Testis (tissue), 3 donors: Measurements from ENCODE around the gene INPP5A. TPM values are rescaled to one million over a fixed set of nuclear protein-coding genes. Genes with fewer than 3 reads are reported as not detected.

Source experiments
- DNase-seq: peaks from one replicate; pipeline ENCODE4 v3.0.0-alpha.2; 2019
- H3K27ac ChIP-seq, 2 donors: fragments of 200-600 bp; sonication (generic); one replicate each; pipeline ENCODE4 v1.5.1; 2019
- H3K27me3 ChIP-seq: fragments of 200-600 bp; sonication (generic); one replicate; pipeline ENCODE4 v1.5.1; 2019
- H3K36me3 ChIP-seq: fragments of 200-600 bp; sonication (generic); one replicate; pipeline ENCODE4 v1.5.1; 2017; ENCODE audit warnings: low read depth; ENCODE audit errors: missing control alignments
- H3K4me1 ChIP-seq: fragments of 200-600 bp; sonication (generic); one replicate; pipeline ENCODE4 v1.5.1; 2019
- H3K4me3 ChIP-seq, 2 donors: fragments of 200-600 bp; sonication (generic); one replicate each; pipeline ENCODE4 v1.5.1; 2017 to 2019
- H3K9me3 ChIP-seq: fragments of 200-600 bp; sonication (generic); one replicate; pipeline ENCODE4 v1.5.1; 2017
- POLR2A ChIP-seq: fragments of 450-650 bp; IDR thresholded peaks from one replicate; pipeline ENCODE4 v1.6.1; 2017; ENCODE audit warnings: antibody characterized with exemption, mild to moderate bottlenecking, moderate library complexity
- WGBS, 2 donors: methylation state at CpG; one replicate each; pipeline ENCODE4 v1.1.5; 2018; 5-methylcytosine and 5-hydroxymethylcytosine counted together
- intact Hi-C: fragments of 100-400 bp; cut with DNase I; formaldehyde crosslinking; loops from one replicate; pipeline ENCODE4 v1.15.1; 2023; ENCODE audit warnings: low total_unique reads
- polyA plus RNA-seq: library from polyadenylated mRNA; stranded (reverse); fragments of 350-450 nt; fragmentation: Illumina TruSeq; extraction: RNeasy Lipid Tissue Mini Kit (QIAGEN cat#74804); gene quantifications from one replicate; pipeline ENCODE4 v1.2.3, GENCODE V29; 2014; ENCODE audit warnings: low read depth, low replicate concordance; ENCODE audit not compliant: insufficient read depth
- total RNA-seq, 2 donors: library from RNA; depleted of rRNA; stranded (reverse); fragments of >200 nt; gene quantifications; one replicate each; pipeline ENCODE4 v1.2.3, GENCODE V29; 2016
- TF ChIP-seq, protein P1 (sequence below), 3 experiments: fragments of 450-650 bp in 2 of 3; fragments of 200-600 bp in 1 of 3; sonication (generic) in 1 of 3; IDR thresholded peaks; one replicate each; pipeline ENCODE4 v1.5.1; 2016 to 2019; ENCODE audit warnings: antibody characterized with exemption in 3 of 3, mild to moderate bottlenecking in 2 of 3, moderate library complexity in 1 of 3

INPP5A gene
- total and polyA plus RNA-seq, 3 donors from 2014 or later, result 54.1 to 103 (median 73.0) TPM

DNA sequence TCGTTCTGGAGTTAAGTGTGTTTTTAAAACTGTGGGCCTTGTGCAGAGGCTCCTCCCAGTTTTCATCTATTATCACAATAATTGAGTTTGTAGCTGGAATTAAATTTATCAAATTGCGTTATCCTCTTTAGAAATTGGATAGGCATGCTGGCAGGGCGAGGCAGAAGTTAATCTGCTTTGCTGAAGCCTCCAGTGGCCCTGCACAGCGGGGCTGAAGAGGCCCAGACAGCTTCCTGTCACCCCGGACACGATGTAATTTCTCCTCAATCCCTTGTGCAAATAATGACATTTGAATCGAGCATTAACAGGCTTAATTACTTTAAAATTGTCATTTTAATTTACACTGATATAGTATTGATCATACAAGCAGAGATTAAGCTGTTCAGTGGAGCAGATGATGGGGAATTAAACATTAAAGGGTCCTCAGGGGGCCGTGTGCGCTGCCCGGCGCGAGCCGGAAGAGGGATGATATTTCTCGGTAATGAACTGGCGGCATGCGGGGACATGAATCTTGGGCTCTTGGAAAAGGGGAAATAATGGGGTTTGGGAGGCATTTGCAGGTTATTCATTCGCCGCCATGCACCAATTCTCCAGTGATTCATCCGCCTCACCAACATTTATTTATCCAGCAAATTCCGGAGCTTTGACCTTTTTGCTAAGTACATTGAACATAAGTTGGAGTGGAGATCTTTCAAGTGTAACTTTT lies 129.9 kb downstream of the INPP5A start:
- TF ChIP-seq, protein P1, sequence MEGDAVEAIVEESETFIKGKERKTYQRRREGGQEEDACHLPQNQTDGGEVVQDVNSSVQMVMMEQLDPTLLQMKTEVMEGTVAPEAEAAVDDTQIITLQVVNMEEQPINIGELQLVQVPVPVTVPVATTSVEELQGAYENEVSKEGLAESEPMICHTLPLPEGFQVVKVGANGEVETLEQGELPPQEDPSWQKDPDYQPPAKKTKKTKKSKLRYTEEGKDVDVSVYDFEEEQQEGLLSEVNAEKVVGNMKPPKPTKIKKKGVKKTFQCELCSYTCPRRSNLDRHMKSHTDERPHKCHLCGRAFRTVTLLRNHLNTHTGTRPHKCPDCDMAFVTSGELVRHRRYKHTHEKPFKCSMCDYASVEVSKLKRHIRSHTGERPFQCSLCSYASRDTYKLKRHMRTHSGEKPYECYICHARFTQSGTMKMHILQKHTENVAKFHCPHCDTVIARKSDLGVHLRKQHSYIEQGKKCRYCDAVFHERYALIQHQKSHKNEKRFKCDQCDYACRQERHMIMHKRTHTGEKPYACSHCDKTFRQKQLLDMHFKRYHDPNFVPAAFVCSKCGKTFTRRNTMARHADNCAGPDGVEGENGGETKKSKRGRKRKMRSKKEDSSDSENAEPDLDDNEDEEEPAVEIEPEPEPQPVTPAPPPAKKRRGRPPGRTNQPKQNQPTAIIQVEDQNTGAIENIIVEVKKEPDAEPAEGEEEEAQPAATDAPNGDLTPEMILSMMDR (IDR thresholded peaks at IDR 0.05), result no peak
- TF ChIP-seq POLR2A, result no peak
- 94% methylated on average over 20 of the region's 20 CpGs for WGBS, 2 donors
- intact Hi-C loops, result no loop called here
- H3K36me3 ChIP-seq, result no peaks in the 10 kb centered on the region
- no peaks in the 10 kb centered on the region for H3K4me1 ChIP-seq
- no peaks in the 10 kb centered on the region for H3K27me3 ChIP-seq
- DNase-seq, result no peak
- H3K27ac ChIP-seq, result no peak overlapping the region
- no peak overlapping the region for H3K4me3 ChIP-seq
- H3K9me3 ChIP-seq, result no peaks in the 10 kb centered on the region

DNA sequence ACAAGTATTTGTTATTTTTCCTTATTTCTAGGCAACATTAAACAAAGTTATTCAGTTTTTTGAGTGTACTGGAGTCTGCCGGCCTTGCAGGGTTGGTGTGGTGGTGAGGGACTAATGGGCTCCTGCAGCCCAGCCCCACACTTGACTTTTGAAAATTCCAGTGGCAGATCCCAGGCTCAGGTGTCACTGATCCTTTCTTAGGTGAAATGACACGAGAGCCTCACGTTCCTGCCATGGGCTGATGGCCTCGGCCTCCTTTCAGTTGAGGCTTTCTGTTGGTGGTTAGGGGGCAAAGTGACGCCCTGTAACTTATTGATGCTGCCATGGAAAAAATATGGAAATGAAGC lies 130.4 kb downstream of the INPP5A start:
- Histone ChIP-seq H3K36me3 (no peaks in the 10 kb centered on the region), H3K4me1 (no peaks in the 10 kb centered on the region), H3K27ac (no peak overlapping the region), H3K9me3 (no peaks in the 10 kb centered on the region), H3K4me3 (no peak overlapping the region), H3K27me3 (no peaks in the 10 kb centered on the region)
- no peak for DNase-seq
- WGBS, 2 donors, result 85 to 91% methylated on average over 5 of the region's 5 CpGs
- intact Hi-C loops, result no loop called here
- TF ChIP-seq, protein P1 (IDR thresholded peaks at IDR 0.05), result no peak
- TF ChIP-seq POLR2A, result no peak

GRCh38 chr10:132669208-132669861 lies 131.7 kb downstream of the INPP5A start:
- 88 to 92% methylated on average over 15 to 23 of the region's 23 CpGs for WGBS, 2 donors
- intact Hi-C loops, result no loop called here
- DNase-seq, result no peak

GRCh38 chr10:132670546-132671227 lies 133.1 kb downstream of the INPP5A start:
- Histone ChIP-seq H3K9me3 (no peaks in the 10 kb centered on the region), H3K27ac (no peak overlapping the region), H3K36me3 (no peaks in the 10 kb centered on the region), H3K4me1 (no peaks in the 10 kb centered on the region), H3K4me3 (no peak overlapping the region), H3K27me3 (no peaks in the 10 kb centered on the region)
- 94 to 95% methylated on average over 12 of the region's 12 CpGs for WGBS, 2 donors
- TF ChIP-seq, protein P1 (IDR thresholded peaks at IDR 0.05), result no peak
- TF ChIP-seq POLR2A, result no peak
- no peak for DNase-seq
- intact Hi-C loops, result no loop called here

More at GRCh38 chr10:132669208-132669861, 131.7 kb downstream of the INPP5A start:
- Histone ChIP-seq H3K9me3 (no peaks in the 10 kb centered on the region), H3K4me3 (no peak overlapping the region), H3K4me1 (no peaks in the 10 kb centered on the region), H3K27me3 (no peaks in the 10 kb centered on the region), H3K27ac (no peak overlapping the region), H3K36me3 (no peaks in the 10 kb centered on the region)
- TF ChIP-seq, protein P1 (IDR thresholded peaks at IDR 0.05), result no peak
- TF ChIP-seq POLR2A, result no peak
